ENCODE results near the gene NBPF9.
"Not testable (repeated sequence)": the region's sequence is repeated elsewhere in the genome, so short reads cannot be mapped to it uniquely, and the experiment has no call there.

The NBPF9 gene

GRCh38 chr1:149012599-149012998 lies 90.8 kb downstream of the NBPF9 start:
- not testable (repeated sequence) for H3K9ac ChIP-seq (ENCODE audit: low read length in 2 of 2); H3K27ac ChIP-seq (ENCODE audit: low read length); H3K4me1 ChIP-seq (ENCODE audit: control insufficient read depth, insufficient read depth, low read length); H3K27me3 ChIP-seq (ENCODE audit: control insufficient read depth in 1 of 2, insufficient read depth in 2 of 2, low read length in 2 of 2); H3K4me3 ChIP-seq (ENCODE audit: low read length in 2 of 2); H3K36me3 ChIP-seq (ENCODE audit: control insufficient read depth in 2 of 2, insufficient read depth in 2 of 2, low read length in 2 of 2); H3K9me3 ChIP-seq (ENCODE audit: control insufficient read depth in 2 of 2, low read length in 2 of 2)

GRCh38 chr1:149009761-149010160 lies 93.6 kb downstream of the NBPF9 start:
- H3K27ac ChIP-seq (ENCODE audit: low read length): not testable (repeated sequence)

GRCh38 chr1:149008769-149009168 lies 94.6 kb downstream of the NBPF9 start:
- not testable (repeated sequence) for H3K4me3 ChIP-seq (ENCODE audit: low read length in 2 of 2); H3K27ac ChIP-seq (ENCODE audit: low read length); H3K9ac ChIP-seq (ENCODE audit: low read length in 2 of 2); H3K27me3 ChIP-seq (ENCODE audit: control insufficient read depth in 1 of 2, insufficient read depth in 2 of 2, low read length in 2 of 2); H3K4me1 ChIP-seq (ENCODE audit: control insufficient read depth, insufficient read depth, low read length); H3K36me3 ChIP-seq (ENCODE audit: control insufficient read depth in 2 of 2, insufficient read depth in 2 of 2, low read length in 2 of 2); H3K9me3 ChIP-seq (ENCODE audit: control insufficient read depth in 2 of 2, low read length in 2 of 2)

More at GRCh38 chr1:149009761-149010160, 93.6 kb downstream of the NBPF9 start:
- H3K36me3 ChIP-seq (ENCODE audit: control insufficient read depth in 2 of 2, insufficient read depth in 2 of 2, low read length in 2 of 2); H3K4me1 ChIP-seq (ENCODE audit: control insufficient read depth, insufficient read depth, low read length); H3K4me3 ChIP-seq (ENCODE audit: low read length in 2 of 2); H3K9me3 ChIP-seq (ENCODE audit: control insufficient read depth in 2 of 2, low read length in 2 of 2); H3K27me3 ChIP-seq (ENCODE audit: control insufficient read depth in 1 of 2, insufficient read depth in 2 of 2, low read length in 2 of 2); H3K9ac ChIP-seq (ENCODE audit: low read length in 2 of 2): not testable (repeated sequence)

- not testable (repeated sequence) for H3K27ac ChIP-seq (ENCODE audit: low read length); H3K27me3 ChIP-seq (ENCODE audit: control insufficient read depth in 1 of 2, insufficient read depth in 2 of 2, low read length in 2 of 2); H3K9me3 ChIP-seq (ENCODE audit: control insufficient read depth in 2 of 2, low read length in 2 of 2); H3K4me1 ChIP-seq (ENCODE audit: control insufficient read depth, insufficient read depth, low read length); H3K9ac ChIP-seq (ENCODE audit: low read length in 2 of 2); H3K36me3 ChIP-seq (ENCODE audit: control insufficient read depth in 2 of 2, insufficient read depth in 2 of 2, low read length in 2 of 2); H3K4me3 ChIP-seq (ENCODE audit: low read length in 2 of 2)
Observed at GRCh38 chr1:149008326-149008725, 95.0 kb downstream of the NBPF9 start.
